ENCODE measurements around the gene SH3RF3.

- TF ChIP-seq POLR2A (IDR thresholded peaks at IDR 0.05; ENCODE audit: low read length) (no peak), GATA1 (IDR thresholded peaks at IDR 0.05; ENCODE audit: low read depth, low read length) (no peak)
Measured at GRCh38 chr2:109446278-109447131, 317.5 kb downstream of the SH3RF3 start.
